Endothelial cell of umbilical vein (primary cell): ENCODE data around the gene MECP2. TPM values are rescaled to one million over a fixed set of nuclear protein-coding genes. Genes with fewer than 3 reads are reported as not detected.

Source experiments
- BruUV-seq: library from RNA; stranded (reverse); fragments of 400-500 nt; replicated peaks from 2 replicates; lab custom pipeline; 2021; lab: Mats Ljungman, UMichigan
- CTCF ChIA-PET: fragments of 300-600, 350-600 bp; sonication (Branson Sonifier 250); formaldehyde crosslinking; loops from one replicate; lab custom pipeline; 2021; ENCODE audit warnings: antibody characterized with exemption, inconsistent platforms; lab: Charles Lee
- POLR2A ChIA-PET: fragments of 300-600, 350-600 bp; sonication (Branson Sonifier 250); formaldehyde crosslinking; loops from one replicate; lab custom pipeline; 2021; ENCODE audit warnings: antibody characterized with exemption, inconsistent platforms; lab: Charles Lee
- DNase-seq: peaks from one replicate; pipeline ENCODE4 v3.0.0-alpha.2; 2011; ENCODE audit warnings: low read depth, low spot score
- FAIRE-seq: peaks from 2 replicates; lab custom pipeline; 2011; peaks lifted over from hg19 to GRCh38; lab: Jason Lieb, UNC
- H2AFZ ChIP-seq: 2 replicates; pipeline ENCODE4 v1.6.0; 2012; ENCODE audit warnings: low read depth, low read length, control low read depth, inconsistent platforms
- H3K27ac ChIP-seq: 2 replicates; pipeline ENCODE4 v1.5.1; 2011; ENCODE audit warnings: low read depth, mild to moderate bottlenecking, control low read depth, low read length, moderate library complexity; ENCODE audit not compliant: insufficient read depth
- H3K27me3 ChIP-seq, 2 experiments: 2 replicates each; pipeline versions ENCODE4 v1.6.0 to v1.6.1; 2011; ENCODE audit warnings: low read length in 2 of 2, mixed read lengths in 1 of 2; ENCODE audit not compliant: control insufficient read depth in 2 of 2, insufficient read depth in 2 of 2
- H3K36me3 ChIP-seq, 2 experiments: 2 replicates in 1 of 2; 3 replicates in 1 of 2; pipeline ENCODE4 v1.5.1; 2011; ENCODE audit warnings: low read length in 2 of 2, mild to moderate bottlenecking in 1 of 2, moderate library complexity in 1 of 2; ENCODE audit not compliant: control insufficient read depth in 2 of 2, insufficient read depth in 2 of 2; ENCODE audit errors: extremely low read depth in 1 of 2
- H3K4me1 ChIP-seq: 3 replicates; pipeline ENCODE4 v1.5.1; 2011; ENCODE audit warnings: mild to moderate bottlenecking, low read length; ENCODE audit not compliant: control insufficient read depth, insufficient read depth; ENCODE audit errors: extremely low read depth
- H3K4me2 ChIP-seq: 2 replicates; pipeline ENCODE4 v1.6.1; 2011; ENCODE audit warnings: low read length, control low read depth, mixed read lengths; ENCODE audit not compliant: insufficient read depth
- H3K4me3 ChIP-seq, 3 experiments: fragments of 200-600 bp in 1 of 3; sonication (generic), shearing (Covaris generic) in 1 of 3; replicated peaks in 1 of 3; 2 replicates each; pipeline ENCODE4 v1.5.1; 2011 to 2016; ENCODE audit warnings: control low read depth in 3 of 3, low read length in 3 of 3, mild to moderate bottlenecking in 2 of 3, inconsistent platforms in 1 of 3, low read depth in 1 of 3, moderate library complexity in 1 of 3; ENCODE audit not compliant: insufficient read depth in 1 of 3
- H3K79me2 ChIP-seq: 2 replicates; pipeline ENCODE4 v1.6.0; 2012; ENCODE audit warnings: low read length, inconsistent platforms; ENCODE audit not compliant: control insufficient read depth, insufficient read depth
- H3K9ac ChIP-seq: replicated peaks from 2 replicates; pipeline ENCODE3; 2011; ENCODE audit warnings: low read length, control low read depth; ENCODE audit not compliant: insufficient read depth; ENCODE audit errors: extremely low read depth
- H3K9me1 ChIP-seq: replicated peaks from 3 replicates; pipeline ENCODE4 v1.6.0; 2011; ENCODE audit warnings: mild to moderate bottlenecking, low read length; ENCODE audit not compliant: control insufficient read depth, insufficient read depth; ENCODE audit errors: extremely low read depth
- H3K9me3 ChIP-seq: replicated peaks from 2 replicates; pipeline ENCODE4 v1.5.1; 2012; ENCODE audit warnings: low read length, inconsistent platforms; ENCODE audit not compliant: control insufficient read depth, insufficient read depth
- H4K20me1 ChIP-seq: replicated peaks from 2 replicates; pipeline ENCODE3; 2011; ENCODE audit warnings: mild to moderate bottlenecking, low read length; ENCODE audit not compliant: control insufficient read depth, insufficient read depth; ENCODE audit errors: extremely low read depth
- CTCF ChIP-seq, 2 donors: IDR thresholded peaks; 1 replicate in 1 of 2; 2 replicates in 1 of 2; pipeline ENCODE4 v1.5.1; 2011; ENCODE audit warnings: low read length in 2 of 2, mild to moderate bottlenecking in 2 of 2, moderate library complexity in 2 of 2, control low read depth in 1 of 2, inconsistent platforms in 1 of 2, low read depth in 1 of 2; ENCODE audit not compliant: insufficient read depth in 1 of 2; ENCODE audit errors: extremely low read depth in 1 of 2
- EZH2 ChIP-seq: IDR thresholded peaks from 2 replicates; pipeline ENCODE4 v1.6.1; 2012; ENCODE audit warnings: borderline replicate concordance, low read depth, mild to moderate bottlenecking, moderate library complexity, low read length, inconsistent platforms; ENCODE audit not compliant: severe bottlenecking
- FOS ChIP-seq: IDR thresholded peaks from 2 replicates; pipeline ENCODE4 v1.6.1; 2011; ENCODE audit warnings: mild to moderate bottlenecking, low read length, moderate library complexity, borderline replicate concordance; ENCODE audit not compliant: insufficient read depth
- GATA2 ChIP-seq: IDR thresholded peaks from 2 replicates; pipeline ENCODE4 v1.7.0; 2011; ENCODE audit warnings: low read depth, mild to moderate bottlenecking, moderate library complexity, mixed read lengths, low read length; ENCODE audit not compliant: insufficient read length, insufficient read depth
- JUN ChIP-seq: IDR thresholded peaks from 2 replicates; pipeline ENCODE4 v1.6.1; 2011; ENCODE audit warnings: borderline replicate concordance, low read depth; ENCODE audit not compliant: insufficient read length, insufficient read depth
- MYC ChIP-seq: IDR thresholded peaks from one replicate; pipeline ENCODE4 v1.6.1; 2011; ENCODE audit warnings: mild to moderate bottlenecking, low read depth, low read length
- POLR2A ChIP-seq: IDR thresholded peaks from 2 replicates; pipeline ENCODE4 v1.6.1; 2012; ENCODE audit warnings: low read depth, mild to moderate bottlenecking, control low read depth, low read length
- POLR2AphosphoS5 ChIP-seq: IDR thresholded peaks from 2 replicates; pipeline ENCODE4 v1.6.1; 2012; ENCODE audit warnings: low read depth, mild to moderate bottlenecking, control low read depth, low read length, moderate library complexity; ENCODE audit not compliant: insufficient read depth
- dilution Hi-C: fragments of 300-500 bp; cut with MboI; formaldehyde crosslinking; loops from one replicate; pipeline ENCODE4 v1.15.0; 2019; ENCODE audit warnings: low sequenced_read_pairs; ENCODE audit not compliant: extremely low pct_ligation_motif_present
- intact Hi-C: fragments of 100-400 bp; cut with micrococcal nuclease; formaldehyde crosslinking; loops from one replicate; pipeline ENCODE4 v1.10.0; 2022
- polyA plus RNA-seq, 4 experiments: library from polyadenylated mRNA; depleted of rRNA in 3 of 4; stranded (reverse) in 3 of 4; unstranded in 1 of 4; fragments of >200 nt; gene quantifications; 2 replicates each; pipeline versions ENCODE4 v1.2.1 to v1.2.3, GENCODE V29; 2011 to 2012; ENCODE audit warnings: missing spikeins in 1 of 4
- total RNA-seq: library from RNA; stranded (reverse); gene quantifications from 2 replicates; pipeline ENCODE4 v1.2.3, GENCODE V29; 2021
- TF ChIP-seq, protein P1 (sequence below): IDR thresholded peaks from 2 replicates; pipeline ENCODE4 v1.6.1; 2011; ENCODE audit not compliant: insufficient read depth, insufficient read length

MECP2 gene
- total and polyA plus RNA-seq, 2 donors (not counting 3 experiments of a cell fraction or from before 2014, with no cell fraction given): 9.0 to 45.3 TPM

DNA sequence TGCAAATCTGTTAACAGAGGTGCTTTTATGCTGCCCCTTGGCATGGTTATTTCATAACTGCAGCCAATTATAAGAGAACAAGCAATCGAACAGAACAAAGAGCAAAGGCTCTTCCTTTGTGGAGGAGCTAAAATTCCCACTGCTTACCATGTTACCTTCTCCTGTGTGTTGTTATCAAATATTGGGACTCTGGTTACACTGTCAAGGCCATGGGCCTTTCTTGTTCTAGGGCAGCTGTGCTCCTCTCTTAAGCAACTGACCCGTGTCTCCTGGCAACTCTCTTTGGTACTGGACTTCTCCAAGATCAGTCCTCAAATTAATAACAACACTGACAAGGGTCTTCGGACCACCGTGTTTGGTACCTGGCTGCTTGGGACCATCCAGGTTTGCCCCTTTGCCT lies 34.4 kb upstream of the MECP2 start:
- CTCF ChIA-PET: no interaction called here
- POLR2A ChIA-PET: no interaction called here
- FAIRE-seq (peak; percentile 26), DNase-seq (no peak)
- no peaks in the 10 kb centered on the region for H3K36me3 ChIP-seq
- no peaks in the 10 kb centered on the region for H3K9me1 ChIP-seq
- BruUV-seq: no TSS peak
- dilution Hi-C loops: no loop called here
- no peak overlapping the region for H3K27ac ChIP-seq
- H2AFZ ChIP-seq: no peak overlapping the region
- no peak for TF ChIP-seq POLR2A
- TF ChIP-seq CTCF (IDR thresholded peaks at IDR 0.05; ENCODE audit: extremely low read depth in 1 of 2, insufficient read depth in 1 of 2, low read depth in 1 of 2, low read length in 2 of 2): no peak
- no peak for TF ChIP-seq GATA2
- no peak for TF ChIP-seq MYC
- TF ChIP-seq JUN: no peak
- TF ChIP-seq, protein P1, sequence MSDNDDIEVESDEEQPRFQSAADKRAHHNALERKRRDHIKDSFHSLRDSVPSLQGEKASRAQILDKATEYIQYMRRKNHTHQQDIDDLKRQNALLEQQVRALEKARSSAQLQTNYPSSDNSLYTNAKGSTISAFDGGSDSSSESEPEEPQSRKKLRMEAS: no peak
- no peak for TF ChIP-seq POLR2AphosphoS5
- no peak for TF ChIP-seq EZH2
- no peak for TF ChIP-seq FOS
- no peaks in the 10 kb centered on the region for H3K79me2 ChIP-seq
- H3K4me2 ChIP-seq: no peak overlapping the region
- no peaks in the 10 kb centered on the region for H3K27me3 ChIP-seq
- no peaks in the 10 kb centered on the region for H3K9me3 ChIP-seq
- intact Hi-C loops: no loop called here
- no peak overlapping the region for H3K4me3 ChIP-seq
- H3K4me1 ChIP-seq: peaks cover 13% of the 10 kb centered on the region
- H4K20me1 ChIP-seq: no peaks in the 10 kb centered on the region
- H3K9ac ChIP-seq: no peak overlapping the region
